Measurements from ENCODE around the gene SLC12A4. TPM values are rescaled to one million over a fixed set of nuclear protein-coding genes. Genes with fewer than 3 reads are reported as not detected.

SLC12A4 gene
- total and polyA plus RNA-seq, 2 of the 13 experiments (the other 11 are each of a cell fraction or from before 2014, with no cell fraction given) = 65.1 to 84.3 TPM

GRCh38 chr16:67942510-67943255 lies 25.8 kb downstream of the SLC12A4 start (continued):
- TF ChIP-seq, protein P1, sequence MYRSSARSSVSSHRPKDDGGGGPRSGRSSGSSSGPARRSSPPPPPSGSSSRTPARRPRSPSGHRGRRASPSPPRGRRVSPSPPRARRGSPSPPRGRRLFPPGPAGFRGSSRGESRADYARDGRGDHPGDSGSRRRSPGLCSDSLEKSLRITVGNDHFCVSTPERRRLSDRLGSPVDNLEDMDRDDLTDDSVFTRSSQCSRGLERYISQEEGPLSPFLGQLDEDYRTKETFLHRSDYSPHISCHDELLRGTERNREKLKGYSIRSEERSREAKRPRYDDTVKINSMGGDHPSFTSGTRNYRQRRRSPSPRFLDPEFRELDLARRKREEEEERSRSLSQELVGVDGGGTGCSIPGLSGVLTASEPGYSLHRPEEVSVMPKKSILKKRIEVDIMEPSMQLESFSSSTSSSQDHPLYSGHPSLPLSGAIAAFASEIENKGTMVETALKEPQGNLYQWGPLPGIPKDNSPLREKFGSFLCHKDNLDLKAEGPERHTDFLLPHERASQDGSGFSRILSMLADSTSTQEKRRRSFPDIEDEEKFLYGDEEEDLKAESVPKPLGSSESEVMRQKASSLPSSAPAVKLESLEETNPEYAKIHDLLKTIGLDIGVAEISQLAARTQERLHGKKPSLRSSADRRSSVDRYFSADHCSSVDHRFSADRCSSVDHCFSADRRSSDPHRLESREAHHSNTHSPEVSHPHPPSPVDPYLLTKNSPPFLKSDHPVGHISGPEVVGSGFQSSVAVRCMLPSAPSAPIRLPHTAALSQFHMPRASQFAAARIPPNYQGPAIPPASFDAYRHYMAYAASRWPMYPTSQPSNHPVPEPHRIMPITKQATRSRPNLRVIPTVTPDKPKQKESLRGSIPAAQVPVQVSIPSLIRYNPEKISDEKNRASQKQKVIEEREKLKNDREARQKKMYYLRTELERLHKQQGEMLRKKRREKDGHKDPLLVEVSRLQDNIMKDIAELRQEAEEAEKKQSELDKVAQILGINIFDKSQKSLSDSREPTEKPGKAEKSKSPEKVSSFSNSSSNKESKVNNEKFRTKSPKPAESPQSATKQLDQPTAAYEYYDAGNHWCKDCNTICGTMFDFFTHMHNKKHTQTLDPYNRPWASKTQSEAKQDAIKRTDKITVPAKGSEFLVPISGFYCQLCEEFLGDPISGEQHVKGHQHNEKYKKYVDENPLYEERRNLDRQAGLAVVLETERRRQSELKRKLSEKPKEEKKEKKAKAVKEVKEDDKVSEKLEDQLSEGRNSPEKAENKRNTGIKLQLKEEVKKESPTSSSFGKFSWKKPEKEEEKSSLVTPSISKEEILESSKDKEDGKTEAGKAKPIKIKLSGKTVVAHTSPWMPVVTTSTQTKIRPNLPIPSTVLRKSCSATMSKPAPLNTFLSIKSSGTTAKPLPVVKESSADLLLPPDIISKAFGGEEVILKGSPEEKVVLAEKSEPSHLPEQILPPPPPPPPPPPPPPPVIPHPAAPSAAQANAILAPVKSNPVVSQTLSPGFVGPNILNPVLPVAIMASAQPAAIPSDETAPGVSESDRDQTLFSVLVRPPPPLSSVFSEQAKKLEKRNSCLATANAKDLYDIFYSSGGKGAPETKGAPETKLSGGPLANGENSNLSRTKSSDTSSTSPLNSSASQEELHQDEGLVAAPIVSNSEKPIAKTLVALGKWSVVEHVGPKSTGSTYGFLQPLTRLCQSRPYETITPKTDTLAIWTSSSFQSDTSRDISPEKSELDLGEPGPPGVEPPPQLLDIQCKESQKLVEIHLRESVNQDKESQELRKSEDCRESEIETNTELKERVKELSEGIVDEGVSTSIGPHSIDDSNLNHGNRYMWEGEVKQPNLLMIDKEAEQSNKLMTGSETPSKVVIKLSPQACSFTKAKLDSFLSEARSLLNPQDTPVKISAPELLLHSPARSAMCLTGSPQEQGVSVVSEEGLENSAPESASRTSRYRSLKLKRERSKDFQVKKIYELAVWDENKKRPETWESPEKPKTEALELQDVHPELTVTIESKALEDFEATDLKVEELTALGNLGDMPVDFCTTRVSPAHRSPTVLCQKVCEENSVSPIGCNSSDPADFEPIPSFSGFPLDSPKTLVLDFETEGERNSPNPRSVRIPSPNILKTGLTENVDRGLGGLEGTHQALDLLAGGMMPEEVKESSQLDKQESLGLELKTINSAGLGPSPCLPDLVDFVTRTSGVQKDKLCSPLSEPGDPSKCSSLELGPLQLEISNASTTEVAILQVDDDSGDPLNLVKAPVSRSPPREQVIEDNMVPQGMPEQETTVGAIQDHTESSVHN (CRISPR knock-in tag; IDR thresholded peaks at IDR 0.05) = no peak; the same call in 1 of the 2 replicates
- TF ChIP-seq, protein P2, sequence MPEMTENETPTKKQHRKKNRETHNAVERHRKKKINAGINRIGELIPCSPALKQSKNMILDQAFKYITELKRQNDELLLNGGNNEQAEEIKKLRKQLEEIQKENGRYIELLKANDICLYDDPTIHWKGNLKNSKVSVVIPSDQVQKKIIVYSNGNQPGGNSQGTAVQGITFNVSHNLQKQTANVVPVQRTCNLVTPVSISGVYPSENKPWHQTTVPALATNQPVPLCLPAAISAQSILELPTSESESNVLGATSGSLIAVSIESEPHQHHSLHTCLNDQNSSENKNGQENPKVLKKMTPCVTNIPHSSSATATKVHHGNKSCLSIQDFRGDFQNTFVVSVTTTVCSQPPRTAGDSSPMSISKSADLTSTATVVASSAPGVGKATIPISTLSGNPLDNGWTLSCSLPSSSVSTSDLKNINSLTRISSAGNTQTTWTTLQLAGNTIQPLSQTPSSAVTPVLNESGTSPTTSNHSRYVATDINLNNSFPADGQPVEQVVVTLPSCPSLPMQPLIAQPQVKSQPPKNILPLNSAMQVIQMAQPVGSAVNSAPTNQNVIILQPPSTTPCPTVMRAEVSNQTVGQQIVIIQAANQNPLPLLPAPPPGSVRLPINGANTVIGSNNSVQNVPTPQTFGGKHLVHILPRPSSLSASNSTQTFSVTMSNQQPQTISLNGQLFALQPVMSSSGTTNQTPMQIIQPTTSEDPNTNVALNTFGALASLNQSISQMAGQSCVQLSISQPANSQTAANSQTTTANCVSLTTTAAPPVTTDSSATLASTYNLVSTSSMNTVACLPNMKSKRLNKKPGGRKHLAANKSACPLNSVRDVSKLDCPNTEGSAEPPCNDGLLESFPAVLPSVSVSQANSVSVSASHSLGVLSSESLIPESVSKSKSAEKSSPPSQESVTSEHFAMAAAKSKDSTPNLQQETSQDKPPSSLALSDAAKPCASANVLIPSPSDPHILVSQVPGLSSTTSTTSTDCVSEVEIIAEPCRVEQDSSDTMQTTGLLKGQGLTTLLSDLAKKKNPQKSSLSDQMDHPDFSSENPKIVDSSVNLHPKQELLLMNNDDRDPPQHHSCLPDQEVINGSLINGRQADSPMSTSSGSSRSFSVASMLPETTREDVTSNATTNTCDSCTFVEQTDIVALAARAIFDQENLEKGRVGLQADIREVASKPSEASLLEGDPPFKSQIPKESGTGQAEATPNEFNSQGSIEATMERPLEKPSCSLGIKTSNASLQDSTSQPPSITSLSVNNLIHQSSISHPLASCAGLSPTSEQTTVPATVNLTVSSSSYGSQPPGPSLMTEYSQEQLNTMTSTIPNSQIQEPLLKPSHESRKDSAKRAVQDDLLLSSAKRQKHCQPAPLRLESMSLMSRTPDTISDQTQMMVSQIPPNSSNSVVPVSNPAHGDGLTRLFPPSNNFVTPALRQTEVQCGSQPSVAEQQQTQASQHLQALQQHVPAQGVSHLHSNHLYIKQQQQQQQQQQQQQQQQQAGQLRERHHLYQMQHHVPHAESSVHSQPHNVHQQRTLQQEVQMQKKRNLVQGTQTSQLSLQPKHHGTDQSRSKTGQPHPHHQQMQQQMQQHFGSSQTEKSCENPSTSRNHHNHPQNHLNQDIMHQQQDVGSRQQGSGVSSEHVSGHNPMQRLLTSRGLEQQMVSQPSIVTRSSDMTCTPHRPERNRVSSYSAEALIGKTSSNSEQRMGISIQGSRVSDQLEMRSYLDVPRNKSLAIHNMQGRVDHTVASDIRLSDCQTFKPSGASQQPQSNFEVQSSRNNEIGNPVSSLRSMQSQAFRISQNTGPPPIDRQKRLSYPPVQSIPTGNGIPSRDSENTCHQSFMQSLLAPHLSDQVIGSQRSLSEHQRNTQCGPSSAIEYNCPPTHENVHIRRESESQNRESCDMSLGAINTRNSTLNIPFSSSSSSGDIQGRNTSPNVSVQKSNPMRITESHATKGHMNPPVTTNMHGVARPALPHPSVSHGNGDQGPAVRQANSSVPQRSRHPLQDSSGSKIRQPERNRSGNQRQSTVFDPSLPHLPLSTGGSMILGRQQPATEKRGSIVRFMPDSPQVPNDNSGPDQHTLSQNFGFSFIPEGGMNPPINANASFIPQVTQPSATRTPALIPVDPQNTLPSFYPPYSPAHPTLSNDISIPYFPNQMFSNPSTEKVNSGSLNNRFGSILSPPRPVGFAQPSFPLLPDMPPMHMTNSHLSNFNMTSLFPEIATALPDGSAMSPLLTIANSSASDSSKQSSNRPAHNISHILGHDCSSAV (CRISPR knock-in tag; IDR thresholded peaks at IDR 0.05; ENCODE audit: borderline replicate concordance) = peak; percentile 61; the same call in 1 of the 2 replicates
- TF ChIP-seq ZNF335 (CRISPR knock-in tag; IDR thresholded peaks at IDR 0.05) (no peak), ZNF274 (CRISPR knock-in tag; IDR thresholded peaks at IDR 0.05) (peak; percentile 19; the same call in 1 of the 2 replicates), SNAPC5 (CRISPR knock-in tag; IDR thresholded peaks at IDR 0.05; ENCODE audit: borderline replicate concordance) (no peak), STAG1 (CRISPR knock-in tag; IDR thresholded peaks at IDR 0.05) (no peak)
- TF ChIP-seq, protein P3, sequence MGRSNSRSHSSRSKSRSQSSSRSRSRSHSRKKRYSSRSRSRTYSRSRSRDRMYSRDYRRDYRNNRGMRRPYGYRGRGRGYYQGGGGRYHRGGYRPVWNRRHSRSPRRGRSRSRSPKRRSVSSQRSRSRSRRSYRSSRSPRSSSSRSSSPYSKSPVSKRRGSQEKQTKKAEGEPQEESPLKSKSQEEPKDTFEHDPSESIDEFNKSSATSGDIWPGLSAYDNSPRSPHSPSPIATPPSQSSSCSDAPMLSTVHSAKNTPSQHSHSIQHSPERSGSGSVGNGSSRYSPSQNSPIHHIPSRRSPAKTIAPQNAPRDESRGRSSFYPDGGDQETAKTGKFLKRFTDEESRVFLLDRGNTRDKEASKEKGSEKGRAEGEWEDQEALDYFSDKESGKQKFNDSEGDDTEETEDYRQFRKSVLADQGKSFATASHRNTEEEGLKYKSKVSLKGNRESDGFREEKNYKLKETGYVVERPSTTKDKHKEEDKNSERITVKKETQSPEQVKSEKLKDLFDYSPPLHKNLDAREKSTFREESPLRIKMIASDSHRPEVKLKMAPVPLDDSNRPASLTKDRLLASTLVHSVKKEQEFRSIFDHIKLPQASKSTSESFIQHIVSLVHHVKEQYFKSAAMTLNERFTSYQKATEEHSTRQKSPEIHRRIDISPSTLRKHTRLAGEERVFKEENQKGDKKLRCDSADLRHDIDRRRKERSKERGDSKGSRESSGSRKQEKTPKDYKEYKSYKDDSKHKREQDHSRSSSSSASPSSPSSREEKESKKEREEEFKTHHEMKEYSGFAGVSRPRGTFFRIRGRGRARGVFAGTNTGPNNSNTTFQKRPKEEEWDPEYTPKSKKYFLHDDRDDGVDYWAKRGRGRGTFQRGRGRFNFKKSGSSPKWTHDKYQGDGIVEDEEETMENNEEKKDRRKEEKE (IDR thresholded peaks at IDR 0.05) = no peak
